ENCODE data around the gene BCL2L15.

BCL2L15 gene

GRCh38 chr1:113928941-113929749, 41.8 kb upstream of the BCL2L15 start, which contains the start of gene HIPK1:
TSS of gene HIPK1 (plus strand) at chr1:113929324.
- Histone ChIP-seq H3K4me1 (ENCODE audit: control insufficient read depth in 1 of 2, insufficient read depth in 2 of 2, low read length in 2 of 2) (peaks cover 28 to 35% of the 10 kb centered on the region in 2 donors), H3K9ac (ENCODE audit: low read depth in 1 of 2, low read length in 2 of 2) (peak within 1 kb of the TSS; percentile 96 to 100)

GRCh38 chr1:113928187-113928930, 41.0 kb upstream of the BCL2L15 start:
- H3K27ac ChIP-seq (ENCODE audit: low read depth, low read length): peak overlapping the region; percentile 97

More at GRCh38 chr1:113928941-113929749, 41.8 kb upstream of the BCL2L15 start, which contains the start of gene HIPK1:
- Histone ChIP-seq H3K27me3 (ENCODE audit: control insufficient read depth in 1 of 2, insufficient read depth in 2 of 2, low read length in 2 of 2) (no peaks in the 10 kb centered on the region), H3K27ac (ENCODE audit: low read depth, low read length) (peak within 1 kb of the TSS; percentile 97), H3K9me3 (ENCODE audit: control insufficient read depth in 1 of 2, low read length in 2 of 2) (no peaks in the 10 kb centered on the region), H3K4me3 (ENCODE audit: low read depth in 1 of 2, low read length in 2 of 2) (peak within 1 kb of the TSS; percentile 96 to 99), H3K36me3 (ENCODE audit: control insufficient read depth in 1 of 2, insufficient read depth in 2 of 2, low read length in 2 of 2) (no peaks in the 10 kb centered on the region)

GRCh38 chr1:113924473-113924872, 37.1 kb upstream of the BCL2L15 start:
- Histone ChIP-seq H3K4me1 (ENCODE audit: control insufficient read depth in 1 of 2, insufficient read depth in 2 of 2, low read length in 2 of 2) (peaks cover 7 to 12% of the 10 kb centered on the region in 2 donors), H3K9ac (ENCODE audit: low read depth in 1 of 2, low read length in 2 of 2) (no peak overlapping the region), H3K9me3 (ENCODE audit: control insufficient read depth in 1 of 2, low read length in 2 of 2) (no peaks in the 10 kb centered on the region), H3K4me3 (ENCODE audit: low read depth in 1 of 2, low read length in 2 of 2) (no peak overlapping the region), H3K27me3 (ENCODE audit: control insufficient read depth in 1 of 2, insufficient read depth in 2 of 2, low read length in 2 of 2) (no peaks in the 10 kb centered on the region), H3K27ac (ENCODE audit: low read depth, low read length) (no peak overlapping the region), H3K36me3 (ENCODE audit: control insufficient read depth in 1 of 2, insufficient read depth in 2 of 2, low read length in 2 of 2) (no peaks in the 10 kb centered on the region)

More at GRCh38 chr1:113928187-113928930, 41.0 kb upstream of the BCL2L15 start:
- no peaks in the 10 kb centered on the region for H3K36me3 ChIP-seq (ENCODE audit: control insufficient read depth in 1 of 2, insufficient read depth in 2 of 2, low read length in 2 of 2)
- no peaks in the 10 kb centered on the region for H3K9me3 ChIP-seq (ENCODE audit: control insufficient read depth in 1 of 2, low read length in 2 of 2)
- H3K4me3 ChIP-seq (ENCODE audit: low read depth in 1 of 2, low read length in 2 of 2): peak overlapping the region; percentile 96 to 99
- peak overlapping the region; percentile 96 to 100 for H3K9ac ChIP-seq (ENCODE audit: low read depth in 1 of 2, low read length in 2 of 2)
- H3K27me3 ChIP-seq (ENCODE audit: control insufficient read depth in 1 of 2, insufficient read depth in 2 of 2, low read length in 2 of 2): no peaks in the 10 kb centered on the region
- H3K4me1 ChIP-seq (ENCODE audit: control insufficient read depth in 1 of 2, insufficient read depth in 2 of 2, low read length in 2 of 2): peaks cover 24 to 30% of the 10 kb centered on the region in 2 donors

- Histone ChIP-seq H3K4me3 (ENCODE audit: low read depth in 1 of 2, low read length in 2 of 2) (no peak overlapping the region), H3K27me3 (ENCODE audit: control insufficient read depth in 1 of 2, insufficient read depth in 2 of 2, low read length in 2 of 2) (no peaks in the 10 kb centered on the region), H3K27ac (ENCODE audit: low read depth, low read length) (no peak overlapping the region), H3K9me3 (ENCODE audit: control insufficient read depth in 1 of 2, low read length in 2 of 2) (no peaks in the 10 kb centered on the region), H3K4me1 (ENCODE audit: control insufficient read depth in 1 of 2, insufficient read depth in 2 of 2, low read length in 2 of 2) (peaks cover 3 to 5% of the 10 kb centered on the region in 2 donors), H3K36me3 (ENCODE audit: control insufficient read depth in 1 of 2, insufficient read depth in 2 of 2, low read length in 2 of 2) (no peaks in the 10 kb centered on the region), H3K9ac (ENCODE audit: low read depth in 1 of 2, low read length in 2 of 2) (no peak overlapping the region)
These were observed 35.6 kb upstream of the BCL2L15 start for GRCh38 chr1:113922957-113923356.

GRCh38 chr1:113918243-113918642, 30.9 kb upstream of the BCL2L15 start:
- Histone ChIP-seq H3K9ac (ENCODE audit: low read depth in 1 of 2, low read length in 2 of 2) (no peak overlapping the region), H3K36me3 (ENCODE audit: control insufficient read depth in 1 of 2, insufficient read depth in 2 of 2, low read length in 2 of 2) (no peaks in the 10 kb centered on the region), H3K27ac (ENCODE audit: low read depth, low read length) (no peak overlapping the region), H3K4me1 (ENCODE audit: control insufficient read depth in 1 of 2, insufficient read depth in 2 of 2, low read length in 2 of 2) (peaks cover 0 to 3% of the 10 kb centered on the region in 2 donors), H3K4me3 (ENCODE audit: low read depth in 1 of 2, low read length in 2 of 2) (no peak overlapping the region), H3K9me3 (ENCODE audit: control insufficient read depth in 1 of 2, low read length in 2 of 2) (no peaks in the 10 kb centered on the region), H3K27me3 (ENCODE audit: control insufficient read depth in 1 of 2, insufficient read depth in 2 of 2, low read length in 2 of 2) (no peaks in the 10 kb centered on the region)

GRCh38 chr1:113917400-113918082, 30.2 kb upstream of the BCL2L15 start:
- no peak overlapping the region for H3K27ac ChIP-seq (ENCODE audit: low read depth, low read length)
- no peak overlapping the region for H3K9ac ChIP-seq (ENCODE audit: low read depth in 1 of 2, low read length in 2 of 2)
- peaks cover 0 to 10% of the 10 kb centered on the region in 2 donors for H3K4me1 ChIP-seq (ENCODE audit: control insufficient read depth in 1 of 2, insufficient read depth in 2 of 2, low read length in 2 of 2)
- peaks cover 0 to 4% of the 10 kb centered on the region in 2 donors for H3K36me3 ChIP-seq (ENCODE audit: control insufficient read depth in 1 of 2, insufficient read depth in 2 of 2, low read length in 2 of 2)
- no peaks in the 10 kb centered on the region for H3K27me3 ChIP-seq (ENCODE audit: control insufficient read depth in 1 of 2, insufficient read depth in 2 of 2, low read length in 2 of 2)
- no peaks in the 10 kb centered on the region for H3K9me3 ChIP-seq (ENCODE audit: control insufficient read depth in 1 of 2, low read length in 2 of 2)
- no peak overlapping the region for H3K4me3 ChIP-seq (ENCODE audit: low read depth in 1 of 2, low read length in 2 of 2)

- H3K9me3 ChIP-seq (ENCODE audit: control insufficient read depth in 1 of 2, low read length in 2 of 2): no peaks in the 10 kb centered on the region
- no peak overlapping the region for H3K9ac ChIP-seq (ENCODE audit: low read depth in 1 of 2, low read length in 2 of 2)
- H3K4me3 ChIP-seq (ENCODE audit: low read depth in 1 of 2, low read length in 2 of 2): no peak overlapping the region
- no peaks in the 10 kb centered on the region for H3K27me3 ChIP-seq (ENCODE audit: control insufficient read depth in 1 of 2, insufficient read depth in 2 of 2, low read length in 2 of 2)
- H3K36me3 ChIP-seq (ENCODE audit: control insufficient read depth in 1 of 2, insufficient read depth in 2 of 2, low read length in 2 of 2): peaks cover 0 to 5% of the 10 kb centered on the region in 2 donors
- peaks cover 0 to 12% of the 10 kb centered on the region in 2 donors for H3K4me1 ChIP-seq (ENCODE audit: control insufficient read depth in 1 of 2, insufficient read depth in 2 of 2, low read length in 2 of 2)
- no peak overlapping the region for H3K27ac ChIP-seq (ENCODE audit: low read depth, low read length)
These were observed 29.6 kb upstream of the BCL2L15 start for GRCh38 chr1:113916974-113917373.

- Histone ChIP-seq H3K27ac (ENCODE audit: low read depth, low read length) (no peak overlapping the region), H3K9me3 (ENCODE audit: control insufficient read depth in 1 of 2, low read length in 2 of 2) (no peaks in the 10 kb centered on the region), H3K4me1 (ENCODE audit: control insufficient read depth in 1 of 2, insufficient read depth in 2 of 2, low read length in 2 of 2) (peaks cover 0 to 12% of the 10 kb centered on the region in 2 donors), H3K27me3 (ENCODE audit: control insufficient read depth in 1 of 2, insufficient read depth in 2 of 2, low read length in 2 of 2) (no peaks in the 10 kb centered on the region), H3K9ac (ENCODE audit: low read depth in 1 of 2, low read length in 2 of 2) (no peak overlapping the region), H3K36me3 (ENCODE audit: control insufficient read depth in 1 of 2, insufficient read depth in 2 of 2, low read length in 2 of 2) (peaks cover 9 to 26% of the 10 kb centered on the region in 2 donors), H3K4me3 (ENCODE audit: low read depth in 1 of 2, low read length in 2 of 2) (no peak overlapping the region)
These were observed 26.7 kb upstream of the BCL2L15 start for GRCh38 chr1:113913887-113914664.

- H3K4me3 ChIP-seq (ENCODE audit: low read depth in 1 of 2, low read length in 2 of 2): no peak overlapping the region
These were observed 25.9 kb upstream of the BCL2L15 start for GRCh38 chr1:113913312-113913668.

More at GRCh38 chr1:113913312-113913668, 25.9 kb upstream of the BCL2L15 start:
- Histone ChIP-seq H3K27me3 (ENCODE audit: control insufficient read depth in 1 of 2, insufficient read depth in 2 of 2, low read length in 2 of 2) (no peaks in the 10 kb centered on the region), H3K36me3 (ENCODE audit: control insufficient read depth in 1 of 2, insufficient read depth in 2 of 2, low read length in 2 of 2) (peaks cover 9 to 31% of the 10 kb centered on the region in 2 donors), H3K27ac (ENCODE audit: low read depth, low read length) (peak overlapping the region; percentile 58), H3K9ac (ENCODE audit: low read depth in 1 of 2, low read length in 2 of 2) (peak overlapping the region in 1 of 2 donors; percentile 16), H3K9me3 (ENCODE audit: control insufficient read depth in 1 of 2, low read length in 2 of 2) (no peaks in the 10 kb centered on the region), H3K4me1 (ENCODE audit: control insufficient read depth in 1 of 2, insufficient read depth in 2 of 2, low read length in 2 of 2) (peaks cover 0 to 12% of the 10 kb centered on the region in 2 donors)
